Neural cell (in vitro differentiated cells): ENCODE data around the gene GPR78. TPM values are rescaled to one million over a fixed set of nuclear protein-coding genes. Genes with fewer than 3 reads are reported as not detected.

Experiments
- H2AFZ ChIP-seq: fragments of 200-600, 300-800 bp; sonication (generic), shearing (Covaris generic); 2 replicates; pipeline ENCODE4 v1.6.0; 2014; ENCODE audit warnings: low read depth, mild to moderate bottlenecking, antibody characterized with exemption, low read length, moderate library complexity
- H3F3A ChIP-seq: fragments of 200-600 bp; shearing (Covaris generic); 2 replicates; pipeline ENCODE4 v1.6.1; 2016; ENCODE audit warnings: mild to moderate bottlenecking, moderate library complexity, mixed read lengths, antibody characterized with exemption, low read length; ENCODE audit not compliant: insufficient read depth, poor library complexity, severe bottlenecking
- H3K27ac ChIP-seq: fragments of 200-600, 300-800 bp; sonication (generic), shearing (Covaris generic); 2 replicates; pipeline ENCODE4 v1.5.1; 2014; ENCODE audit warnings: mild to moderate bottlenecking, low read length, moderate library complexity
- H3K27me3 ChIP-seq: fragments of 300-800, 200-600 bp; sonication (generic), shearing (Covaris generic); 2 replicates; pipeline ENCODE4 v1.6.0; 2014; ENCODE audit warnings: mild to moderate bottlenecking, low read depth, low read length, moderate library complexity; ENCODE audit not compliant: insufficient read depth
- H3K36me3 ChIP-seq: fragments of 300-800, 200-600 bp; sonication (generic), shearing (Covaris generic); 2 replicates; pipeline ENCODE4 v1.5.1; 2014; ENCODE audit warnings: mild to moderate bottlenecking, antibody characterized with exemption, low read length, moderate library complexity; ENCODE audit not compliant: insufficient read depth
- H3K4me2 ChIP-seq: fragments of 300-800, 200-600 bp; sonication (generic), shearing (Covaris generic); 2 replicates; pipeline ENCODE4 v1.6.0; 2014; ENCODE audit warnings: mild to moderate bottlenecking, low read length
- H3K4me3 ChIP-seq: fragments of 300-800, 200-600 bp; sonication (generic), shearing (Covaris generic); 2 replicates; pipeline ENCODE4 v1.5.1; 2014; ENCODE audit warnings: mild to moderate bottlenecking, low read length, moderate library complexity
- H3K79me2 ChIP-seq: fragments of 200-600 bp; shearing (Covaris generic); replicated peaks from 2 replicates; pipeline ENCODE4 v1.6.0; 2014; ENCODE audit warnings: mild to moderate bottlenecking, low read length, moderate library complexity; ENCODE audit not compliant: insufficient read depth
- H3K9ac ChIP-seq: fragments of 300-800, 200-600 bp; sonication (generic), shearing (Covaris generic); 2 replicates; pipeline ENCODE4 v1.6.1; 2016; ENCODE audit warnings: mild to moderate bottlenecking, low read length, mixed read lengths
- H3K9me2 ChIP-seq: fragments of 200-600 bp; shearing (Covaris generic); 2 replicates; pipeline ENCODE4 v1.6.1; 2016; ENCODE audit warnings: mild to moderate bottlenecking, low read length, mixed read lengths; ENCODE audit not compliant: insufficient read depth
- H3K9me3 ChIP-seq: fragments of 200-600, 300-800 bp; sonication (generic), shearing (Covaris generic); 2 replicates; pipeline ENCODE4 v1.6.1; 2016; ENCODE audit warnings: mild to moderate bottlenecking, mixed run types, low read length, moderate library complexity, mixed read lengths
- H4K20me1 ChIP-seq: fragments of 200-600 bp; shearing (Covaris generic); 2 replicates; pipeline ENCODE4 v1.6.1; 2016; ENCODE audit warnings: mild to moderate bottlenecking, mixed run types; ENCODE audit not compliant: insufficient read depth
- CTCF ChIP-seq: fragments of 450-650 bp; IDR thresholded peaks from 2 replicates; pipeline ENCODE4 v1.5.1; 2014; ENCODE audit warnings: antibody characterized with exemption, mild to moderate bottlenecking, moderate library complexity; ENCODE audit not compliant: poor library complexity, severe bottlenecking
- EP300 ChIP-seq: fragments of 450-650 bp; conservative IDR thresholded peaks from 2 replicates; pipeline ENCODE4 v1.6.1; 2014; ENCODE audit warnings: antibody characterized with exemption, mild to moderate bottlenecking, moderate library complexity; ENCODE audit not compliant: poor library complexity, severe bottlenecking
- EZH2 ChIP-seq: fragments of 200-600, 300-800 bp; shearing (Covaris generic), sonication (generic); IDR thresholded peaks from 2 replicates; pipeline ENCODE4 v1.6.1; 2014; ENCODE audit warnings: antibody characterized with exemption, low read length, borderline replicate concordance, mild to moderate bottlenecking; ENCODE audit not compliant: insufficient read depth, poor library complexity, severe bottlenecking
- MXI1 ChIP-seq: fragments of 450-650 bp; conservative IDR thresholded peaks from 2 replicates; pipeline ENCODE4 v1.6.1; 2014; ENCODE audit warnings: antibody characterized with exemption, mild to moderate bottlenecking; ENCODE audit not compliant: poor library complexity, severe bottlenecking
- POLR2AphosphoS5 ChIP-seq: IDR thresholded peaks from 2 replicates; pipeline ENCODE4 v1.6.1; 2012
- RAD21 ChIP-seq: fragments of 450-650 bp; conservative IDR thresholded peaks from 2 replicates; pipeline ENCODE4 v1.6.1; 2014; ENCODE audit warnings: antibody characterized with exemption, mild to moderate bottlenecking, moderate library complexity
- REST ChIP-seq: IDR thresholded peaks from 2 replicates; pipeline ENCODE4 v1.6.1; 2012; ENCODE audit warnings: borderline replicate concordance
- SMC3 ChIP-seq: fragments of 450-650 bp; conservative IDR thresholded peaks from 2 replicates; pipeline ENCODE4 v1.6.1; 2014; ENCODE audit warnings: antibody characterized with exemption, mild to moderate bottlenecking, moderate library complexity; ENCODE audit not compliant: poor library complexity
- TAF1 ChIP-seq: IDR thresholded peaks from 2 replicates; pipeline ENCODE4 v1.6.1; 2012; ENCODE audit warnings: low read depth
- polyA plus RNA-seq: library from polyadenylated mRNA; depleted of rRNA; stranded (reverse); fragments of >200 nt; gene quantifications from 2 replicates; pipeline ENCODE4 v1.2.3, GENCODE V29; 2014

The GPR78 gene
- polyA plus RNA-seq, 1 donor from 2014 or later: not detected

GRCh38 chr4:8617486-8618040 is 37.4 kb downstream of the GPR78 start:
- TF ChIP-seq EZH2 (no peak), CTCF (no peak), MXI1 (no peak), POLR2AphosphoS5 (no peak), RAD21 (no peak), REST (no peak), TAF1 (no peak), SMC3 (no peak), EP300 (no peak)
- H3K36me3 ChIP-seq: no peaks in the 10 kb centered on the region
- H3K9me3 ChIP-seq: no peaks in the 10 kb centered on the region
- H3K4me2 ChIP-seq: no peak overlapping the region
- H4K20me1 ChIP-seq: no peaks in the 10 kb centered on the region
- no peaks in the 10 kb centered on the region for H3K9me2 ChIP-seq
- no peaks in the 10 kb centered on the region for H3K27me3 ChIP-seq
- no peaks in the 10 kb centered on the region for H3F3A ChIP-seq
- H3K9ac ChIP-seq: no peak overlapping the region
- no peaks in the 10 kb centered on the region for H3K79me2 ChIP-seq
- no peak overlapping the region for H3K27ac ChIP-seq
- H2AFZ ChIP-seq: no peak overlapping the region
- no peak overlapping the region for H3K4me3 ChIP-seq

GRCh38 chr4:8618421-8618820 is 38.2 kb downstream of the GPR78 start:
- TF ChIP-seq SMC3 (no peak), POLR2AphosphoS5 (no peak), REST (no peak), EP300 (no peak), MXI1 (no peak), RAD21 (no peak), TAF1 (no peak), EZH2 (no peak), CTCF (no peak)
- no peak overlapping the region for H3K4me2 ChIP-seq

More at GRCh38 chr4:8618421-8618820, 38.2 kb downstream of the GPR78 start:
- H3K27me3 ChIP-seq: no peaks in the 10 kb centered on the region
- no peaks in the 10 kb centered on the region for H3K79me2 ChIP-seq
- no peaks in the 10 kb centered on the region for H3K36me3 ChIP-seq
- no peak overlapping the region for H3K9ac ChIP-seq
- no peaks in the 10 kb centered on the region for H3K9me2 ChIP-seq
- H4K20me1 ChIP-seq: no peaks in the 10 kb centered on the region
- no peaks in the 10 kb centered on the region for H3F3A ChIP-seq
- no peaks in the 10 kb centered on the region for H3K9me3 ChIP-seq
- H2AFZ ChIP-seq: no peak overlapping the region
- no peak overlapping the region for H3K4me3 ChIP-seq
- no peak overlapping the region for H3K27ac ChIP-seq
